Measurements from ENCODE around the gene RCBTB2.

- no peak for TF ChIP-seq ZNF274 (IDR thresholded peaks at IDR 0.05; ENCODE audit: low read depth, low read length)
- no peak for TF ChIP-seq YY1 (IDR thresholded peaks at IDR 0.05; ENCODE audit: insufficient read depth, insufficient read length)
- TF ChIP-seq SUZ12 (IDR thresholded peaks at IDR 0.05; ENCODE audit: extremely low read depth, insufficient read depth, insufficient read length) = no peak
Measured at GRCh38 chr13:48486362-48486761, 46.5 kb downstream of the RCBTB2 start.
